Neural cell (in vitro differentiated cells): ENCODE measurements around the gene HS3ST6. TPM values are rescaled to one million over a fixed set of nuclear protein-coding genes. Genes with fewer than 3 reads are reported as not detected.

Experiments
- H2AFZ ChIP-seq: fragments of 200-600, 300-800 bp; sonication (generic), shearing (Covaris generic); 2 replicates; pipeline ENCODE4 v1.6.0; 2014; ENCODE audit warnings: low read depth, mild to moderate bottlenecking, antibody characterized with exemption, low read length, moderate library complexity
- H3F3A ChIP-seq: fragments of 200-600 bp; shearing (Covaris generic); 2 replicates; pipeline ENCODE4 v1.6.1; 2016; ENCODE audit warnings: mild to moderate bottlenecking, moderate library complexity, mixed read lengths, antibody characterized with exemption, low read length; ENCODE audit not compliant: insufficient read depth, poor library complexity, severe bottlenecking
- H3K27ac ChIP-seq: fragments of 200-600, 300-800 bp; sonication (generic), shearing (Covaris generic); 2 replicates; pipeline ENCODE4 v1.5.1; 2014; ENCODE audit warnings: mild to moderate bottlenecking, low read length, moderate library complexity
- H3K27me3 ChIP-seq: fragments of 300-800, 200-600 bp; sonication (generic), shearing (Covaris generic); 2 replicates; pipeline ENCODE4 v1.6.0; 2014; ENCODE audit warnings: mild to moderate bottlenecking, low read depth, low read length, moderate library complexity; ENCODE audit not compliant: insufficient read depth
- H3K36me3 ChIP-seq: fragments of 300-800, 200-600 bp; sonication (generic), shearing (Covaris generic); 2 replicates; pipeline ENCODE4 v1.5.1; 2014; ENCODE audit warnings: mild to moderate bottlenecking, antibody characterized with exemption, low read length, moderate library complexity; ENCODE audit not compliant: insufficient read depth
- H3K4me2 ChIP-seq: fragments of 300-800, 200-600 bp; sonication (generic), shearing (Covaris generic); 2 replicates; pipeline ENCODE4 v1.6.0; 2014; ENCODE audit warnings: mild to moderate bottlenecking, low read length
- H3K4me3 ChIP-seq: fragments of 300-800, 200-600 bp; sonication (generic), shearing (Covaris generic); 2 replicates; pipeline ENCODE4 v1.5.1; 2014; ENCODE audit warnings: mild to moderate bottlenecking, low read length, moderate library complexity
- H3K79me2 ChIP-seq: fragments of 200-600 bp; shearing (Covaris generic); replicated peaks from 2 replicates; pipeline ENCODE4 v1.6.0; 2014; ENCODE audit warnings: mild to moderate bottlenecking, low read length, moderate library complexity; ENCODE audit not compliant: insufficient read depth
- H3K9ac ChIP-seq: fragments of 300-800, 200-600 bp; sonication (generic), shearing (Covaris generic); 2 replicates; pipeline ENCODE4 v1.6.1; 2016; ENCODE audit warnings: mild to moderate bottlenecking, low read length, mixed read lengths
- H3K9me2 ChIP-seq: fragments of 200-600 bp; shearing (Covaris generic); 2 replicates; pipeline ENCODE4 v1.6.1; 2016; ENCODE audit warnings: mild to moderate bottlenecking, low read length, mixed read lengths; ENCODE audit not compliant: insufficient read depth
- H3K9me3 ChIP-seq: fragments of 200-600, 300-800 bp; sonication (generic), shearing (Covaris generic); 2 replicates; pipeline ENCODE4 v1.6.1; 2016; ENCODE audit warnings: mild to moderate bottlenecking, mixed run types, low read length, moderate library complexity, mixed read lengths
- H4K20me1 ChIP-seq: fragments of 200-600 bp; shearing (Covaris generic); 2 replicates; pipeline ENCODE4 v1.6.1; 2016; ENCODE audit warnings: mild to moderate bottlenecking, mixed run types; ENCODE audit not compliant: insufficient read depth
- CTCF ChIP-seq: fragments of 450-650 bp; IDR thresholded peaks from 2 replicates; pipeline ENCODE4 v1.5.1; 2014; ENCODE audit warnings: antibody characterized with exemption, mild to moderate bottlenecking, moderate library complexity; ENCODE audit not compliant: poor library complexity, severe bottlenecking
- EP300 ChIP-seq: fragments of 450-650 bp; conservative IDR thresholded peaks from 2 replicates; pipeline ENCODE4 v1.6.1; 2014; ENCODE audit warnings: antibody characterized with exemption, mild to moderate bottlenecking, moderate library complexity; ENCODE audit not compliant: poor library complexity, severe bottlenecking
- EZH2 ChIP-seq: fragments of 200-600, 300-800 bp; shearing (Covaris generic), sonication (generic); IDR thresholded peaks from 2 replicates; pipeline ENCODE4 v1.6.1; 2014; ENCODE audit warnings: antibody characterized with exemption, low read length, borderline replicate concordance, mild to moderate bottlenecking; ENCODE audit not compliant: insufficient read depth, poor library complexity, severe bottlenecking
- MXI1 ChIP-seq: fragments of 450-650 bp; conservative IDR thresholded peaks from 2 replicates; pipeline ENCODE4 v1.6.1; 2014; ENCODE audit warnings: antibody characterized with exemption, mild to moderate bottlenecking; ENCODE audit not compliant: poor library complexity, severe bottlenecking
- POLR2AphosphoS5 ChIP-seq: IDR thresholded peaks from 2 replicates; pipeline ENCODE4 v1.6.1; 2012
- RAD21 ChIP-seq: fragments of 450-650 bp; conservative IDR thresholded peaks from 2 replicates; pipeline ENCODE4 v1.6.1; 2014; ENCODE audit warnings: antibody characterized with exemption, mild to moderate bottlenecking, moderate library complexity
- SMC3 ChIP-seq: fragments of 450-650 bp; conservative IDR thresholded peaks from 2 replicates; pipeline ENCODE4 v1.6.1; 2014; ENCODE audit warnings: antibody characterized with exemption, mild to moderate bottlenecking, moderate library complexity; ENCODE audit not compliant: poor library complexity
- TAF1 ChIP-seq: IDR thresholded peaks from 2 replicates; pipeline ENCODE4 v1.6.1; 2012; ENCODE audit warnings: low read depth
- polyA plus RNA-seq: library from polyadenylated mRNA; depleted of rRNA; stranded (reverse); fragments of >200 nt; gene quantifications from 2 replicates; pipeline ENCODE4 v1.2.3, GENCODE V29; 2014
- TF ChIP-seq, protein P1 (sequence below): IDR thresholded peaks from 2 replicates; pipeline ENCODE4 v1.6.1; 2012; ENCODE audit warnings: borderline replicate concordance

HS3ST6 gene
- polyA plus RNA-seq, 1 donor from 2014 or later = not detected

- no peaks in the 10 kb centered on the region for H3K9me2 ChIP-seq
- no peaks in the 10 kb centered on the region for H3K27me3 ChIP-seq
- H3K9me3 ChIP-seq = no peaks in the 10 kb centered on the region
- H3K79me2 ChIP-seq = no peaks in the 10 kb centered on the region
- no peaks in the 10 kb centered on the region for H3F3A ChIP-seq
- no peaks in the 10 kb centered on the region for H4K20me1 ChIP-seq
- H3K27ac ChIP-seq = no peak overlapping the region
- H2AFZ ChIP-seq = no peak overlapping the region
- no peak overlapping the region for H3K4me2 ChIP-seq
- no peak overlapping the region for H3K9ac ChIP-seq
- no peak overlapping the region for H3K4me3 ChIP-seq
- TF ChIP-seq MXI1 (no peak), CTCF (no peak), RAD21 (no peak), SMC3 (no peak), EP300 (no peak), TAF1 (no peak), POLR2AphosphoS5 (no peak), EZH2 (no peak)
- TF ChIP-seq, protein P1, sequence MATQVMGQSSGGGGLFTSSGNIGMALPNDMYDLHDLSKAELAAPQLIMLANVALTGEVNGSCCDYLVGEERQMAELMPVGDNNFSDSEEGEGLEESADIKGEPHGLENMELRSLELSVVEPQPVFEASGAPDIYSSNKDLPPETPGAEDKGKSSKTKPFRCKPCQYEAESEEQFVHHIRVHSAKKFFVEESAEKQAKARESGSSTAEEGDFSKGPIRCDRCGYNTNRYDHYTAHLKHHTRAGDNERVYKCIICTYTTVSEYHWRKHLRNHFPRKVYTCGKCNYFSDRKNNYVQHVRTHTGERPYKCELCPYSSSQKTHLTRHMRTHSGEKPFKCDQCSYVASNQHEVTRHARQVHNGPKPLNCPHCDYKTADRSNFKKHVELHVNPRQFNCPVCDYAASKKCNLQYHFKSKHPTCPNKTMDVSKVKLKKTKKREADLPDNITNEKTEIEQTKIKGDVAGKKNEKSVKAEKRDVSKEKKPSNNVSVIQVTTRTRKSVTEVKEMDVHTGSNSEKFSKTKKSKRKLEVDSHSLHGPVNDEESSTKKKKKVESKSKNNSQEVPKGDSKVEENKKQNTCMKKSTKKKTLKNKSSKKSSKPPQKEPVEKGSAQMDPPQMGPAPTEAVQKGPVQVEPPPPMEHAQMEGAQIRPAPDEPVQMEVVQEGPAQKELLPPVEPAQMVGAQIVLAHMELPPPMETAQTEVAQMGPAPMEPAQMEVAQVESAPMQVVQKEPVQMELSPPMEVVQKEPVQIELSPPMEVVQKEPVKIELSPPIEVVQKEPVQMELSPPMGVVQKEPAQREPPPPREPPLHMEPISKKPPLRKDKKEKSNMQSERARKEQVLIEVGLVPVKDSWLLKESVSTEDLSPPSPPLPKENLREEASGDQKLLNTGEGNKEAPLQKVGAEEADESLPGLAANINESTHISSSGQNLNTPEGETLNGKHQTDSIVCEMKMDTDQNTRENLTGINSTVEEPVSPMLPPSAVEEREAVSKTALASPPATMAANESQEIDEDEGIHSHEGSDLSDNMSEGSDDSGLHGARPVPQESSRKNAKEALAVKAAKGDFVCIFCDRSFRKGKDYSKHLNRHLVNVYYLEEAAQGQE = no peak
- H3K36me3 ChIP-seq = no peaks in the 10 kb centered on the region
Measured at GRCh38 chr16:1908184-1908583, 10.0 kb downstream of the HS3ST6 start.

- no peaks in the 10 kb centered on the region for H3K9me2 ChIP-seq
- H2AFZ ChIP-seq = no peak overlapping the region
- no peak overlapping the region for H3K27ac ChIP-seq
- H3K4me3 ChIP-seq = no peak overlapping the region
- no peaks in the 10 kb centered on the region for H3K9me3 ChIP-seq
- TF ChIP-seq CTCF = no peak
- TF ChIP-seq, protein P1 = no peak
- no peak for TF ChIP-seq POLR2AphosphoS5
- no peak for TF ChIP-seq TAF1
- no peak for TF ChIP-seq SMC3
- no peak for TF ChIP-seq EP300
- TF ChIP-seq MXI1 = no peak
- TF ChIP-seq EZH2 = no peak
- no peak for TF ChIP-seq RAD21
- no peak overlapping the region for H3K4me2 ChIP-seq
- H4K20me1 ChIP-seq = no peaks in the 10 kb centered on the region
- no peaks in the 10 kb centered on the region for H3F3A ChIP-seq
- H3K36me3 ChIP-seq = no peaks in the 10 kb centered on the region
- H3K9ac ChIP-seq = no peak overlapping the region
- H3K27me3 ChIP-seq = no peaks in the 10 kb centered on the region
- H3K79me2 ChIP-seq = no peaks in the 10 kb centered on the region
Measured at GRCh38 chr16:1907226-1907860, 10.9 kb downstream of the HS3ST6 start.
